GM03348 (cell line): ENCODE measurements around the gene NLK.

Experiments used
- DNase-seq: peaks from one replicate; pipeline ENCODE4 v3.0.0; 2012; ENCODE audit warnings: low spot score

Gene NLK

GRCh38 chr17:28040406-28040805 is 2.1 kb upstream of the NLK start:
- DNase-seq, result no peak

DNA sequence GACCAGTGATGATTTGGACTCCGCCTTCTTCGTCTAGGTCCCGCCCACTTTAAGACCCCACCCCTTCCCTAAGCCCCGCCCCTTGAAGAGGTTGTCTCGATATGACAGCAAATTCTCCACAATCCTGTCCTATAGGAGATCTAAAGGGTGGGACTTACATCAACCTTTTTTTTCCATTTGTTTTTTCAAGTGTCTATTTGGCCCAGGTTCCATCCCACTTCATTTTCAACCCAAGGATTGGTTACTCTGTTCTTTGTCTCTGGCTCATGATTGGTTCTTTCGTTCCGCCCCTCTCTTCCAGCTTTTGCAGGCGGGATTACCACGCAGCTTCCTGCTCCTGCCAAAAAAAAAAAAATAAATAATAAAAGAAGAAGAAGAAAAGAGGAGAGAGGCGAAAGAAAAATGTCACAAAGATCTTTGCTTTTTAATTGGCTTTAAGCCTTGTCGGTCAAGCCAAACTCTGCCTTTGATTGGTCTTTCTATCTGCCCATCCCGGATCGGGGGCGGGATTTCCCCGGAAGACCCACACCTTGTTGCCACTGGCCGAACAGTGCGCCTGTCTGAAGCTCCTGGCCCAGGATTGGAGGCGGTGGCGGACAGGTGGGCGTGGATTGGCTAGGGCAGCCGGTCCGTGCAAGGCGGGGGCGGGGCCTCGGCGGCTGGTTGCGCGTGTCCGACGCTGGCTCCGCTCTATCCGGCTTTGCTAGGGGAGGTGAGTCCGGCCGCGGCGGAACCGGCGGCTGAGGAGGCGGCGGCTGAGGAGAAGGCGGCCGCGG is 1.2 kb upstream of the NLK start:
- peak; percentile 98 for DNase-seq

DNA sequence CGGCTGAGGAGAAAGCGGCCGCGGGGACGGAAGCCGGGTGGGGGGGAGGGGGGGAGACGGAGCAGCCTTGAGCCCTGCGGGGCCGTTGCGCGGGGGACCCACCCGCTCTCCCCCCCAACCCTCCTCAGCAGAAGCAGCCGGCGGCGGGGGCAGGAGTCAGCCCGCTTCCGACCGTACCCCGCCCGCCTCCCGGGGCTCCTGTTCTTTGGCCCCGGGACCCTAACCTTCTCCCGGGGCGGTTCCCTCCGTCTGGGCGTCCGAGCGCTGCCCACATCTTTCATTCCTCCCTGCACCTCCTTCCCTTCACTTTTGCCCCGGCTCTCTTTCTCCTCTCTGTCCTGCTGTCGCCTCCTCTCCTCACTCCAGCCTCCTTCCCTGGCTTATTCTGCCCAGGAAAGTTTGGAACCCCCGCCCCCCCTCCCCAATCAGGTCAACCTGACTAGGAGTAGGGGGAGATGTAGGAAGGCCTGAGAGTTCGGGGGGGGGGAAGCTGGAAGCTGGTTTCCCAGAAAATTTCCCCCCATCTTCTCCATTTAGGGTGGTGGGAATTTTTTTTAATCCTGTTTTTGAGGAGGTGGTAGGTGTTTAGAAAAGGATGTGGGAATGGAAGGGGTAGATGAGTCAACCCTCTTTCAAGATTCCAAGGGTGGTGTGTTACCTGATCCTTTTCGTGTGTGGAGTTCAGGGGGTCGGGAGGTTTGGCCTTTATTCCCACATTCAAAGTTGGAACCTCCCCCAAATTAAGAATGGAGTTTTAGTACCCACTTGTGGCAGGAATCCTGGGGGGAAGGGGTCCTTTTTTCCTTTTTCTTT is 427 bp upstream of the NLK start:
- no peak for DNase-seq

DNA sequence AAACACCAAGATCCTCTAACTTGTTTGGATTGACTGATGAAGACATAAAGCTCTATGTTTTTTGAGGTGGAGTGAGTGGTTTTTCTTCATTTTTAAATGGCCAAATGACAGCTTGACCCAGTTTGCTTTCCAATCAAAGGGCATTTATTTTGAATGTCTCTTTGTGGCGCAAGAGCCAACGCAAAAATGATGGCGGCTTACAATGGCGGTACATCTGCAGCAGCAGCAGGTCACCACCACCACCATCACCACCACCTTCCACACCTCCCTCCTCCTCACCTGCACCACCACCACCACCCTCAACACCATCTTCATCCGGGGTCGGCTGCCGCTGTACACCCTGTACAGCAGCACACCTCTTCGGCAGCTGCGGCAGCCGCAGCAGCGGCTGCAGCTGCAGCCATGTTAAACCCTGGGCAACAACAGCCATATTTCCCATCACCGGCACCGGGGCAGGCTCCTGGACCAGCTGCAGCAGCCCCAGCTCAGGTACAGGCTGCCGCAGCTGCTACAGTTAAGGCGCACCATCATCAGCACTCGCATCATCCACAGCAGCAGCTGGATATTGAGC is 329 bp downstream of the NLK start:
- no peak for DNase-seq

DNA sequence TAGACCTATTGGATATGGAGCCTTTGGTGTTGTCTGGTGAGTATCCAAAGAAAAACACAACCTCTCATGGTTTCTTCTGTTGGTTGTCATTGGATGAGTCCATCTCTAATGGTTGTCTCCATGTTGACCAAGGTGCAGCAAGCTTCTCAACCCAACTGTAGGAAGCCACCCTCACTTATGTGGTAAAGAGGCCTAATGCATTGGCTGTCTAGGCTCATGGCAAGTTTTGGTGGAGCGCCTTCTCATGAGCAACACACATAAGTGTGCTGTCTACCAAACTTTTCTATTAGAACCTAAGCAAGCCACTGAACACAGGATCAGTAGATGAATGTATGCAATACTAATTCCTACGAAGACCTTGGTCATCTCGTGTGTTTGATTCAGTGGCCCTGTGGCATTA is 819 bp downstream of the NLK start:
- DNase-seq, result no peak

DNA sequence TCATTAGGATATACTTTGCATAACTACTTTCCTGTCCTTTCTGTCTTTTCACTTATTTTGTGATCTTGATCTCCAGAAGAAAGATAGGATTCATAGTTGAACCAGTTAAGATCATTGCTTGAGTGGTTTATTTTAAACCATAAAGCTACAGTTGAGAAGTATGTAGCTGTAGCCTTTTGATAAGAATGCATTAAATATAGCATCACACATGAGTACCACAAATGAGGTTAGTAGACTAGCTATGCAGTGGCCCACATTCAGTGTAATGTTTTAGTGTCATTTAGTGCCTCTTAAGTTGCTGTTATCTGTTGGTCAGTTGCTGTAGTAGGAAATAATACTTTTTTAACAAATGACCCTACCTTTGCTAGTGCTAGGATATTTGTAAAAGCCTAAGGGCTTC is 1.3 kb downstream of the NLK start:
- DNase-seq, result no peak

DNA sequence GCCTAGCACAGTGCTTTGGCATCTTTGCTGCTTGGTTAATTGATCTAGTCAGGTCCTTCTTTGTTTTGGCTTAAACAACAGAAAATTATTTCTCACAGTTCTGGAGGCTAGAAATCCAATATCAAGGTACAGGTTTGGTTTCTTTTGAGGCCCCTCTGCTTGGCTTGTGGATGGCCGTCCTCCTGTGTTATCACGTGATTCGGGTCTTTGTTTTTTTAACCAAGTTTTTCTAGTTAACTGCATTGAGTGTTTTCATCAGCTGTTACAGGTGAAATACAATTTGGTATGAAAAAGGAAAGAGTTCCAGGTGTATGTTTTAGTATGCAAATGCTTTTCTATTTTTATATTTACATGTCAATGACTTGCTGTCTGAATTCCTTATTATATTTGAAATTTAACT is 2.8 kb downstream of the NLK start:
- no peak for DNase-seq

DNA sequence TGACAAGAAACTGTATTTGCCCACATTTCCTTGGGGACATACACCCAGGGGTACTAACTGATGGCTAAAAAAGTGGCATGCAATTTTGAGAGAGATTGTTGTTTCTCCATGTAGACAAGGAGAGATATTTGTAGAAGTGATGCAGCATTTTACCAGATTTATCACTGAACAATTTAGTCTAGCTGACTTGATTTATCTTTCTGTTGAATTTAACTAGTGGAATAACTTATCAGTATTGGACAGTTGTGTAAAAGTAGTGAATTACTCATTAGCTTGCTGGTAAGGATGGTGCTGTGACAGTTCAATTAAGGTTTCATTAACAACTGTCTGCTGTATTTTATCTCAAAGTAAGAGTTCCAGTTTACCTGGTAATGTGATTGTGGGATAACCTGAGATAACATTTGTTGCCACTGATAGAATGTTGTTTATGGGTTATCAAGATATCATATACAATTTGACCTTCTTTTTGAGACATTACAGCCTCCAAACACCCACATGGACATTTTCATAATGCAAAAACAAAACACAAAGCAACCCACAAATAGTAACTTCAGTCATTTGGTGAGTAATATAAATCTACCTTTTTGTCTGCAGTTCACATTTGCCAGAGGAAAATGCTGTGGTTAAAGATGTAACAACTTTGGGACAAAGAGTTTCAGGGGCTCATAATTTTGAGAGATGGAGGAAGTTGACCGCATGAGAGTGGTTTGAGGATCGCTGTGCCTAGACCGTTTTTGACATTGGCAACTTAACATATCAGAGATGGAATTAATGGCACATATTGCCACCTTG is 3.8 kb downstream of the NLK start:
- no peak for DNase-seq

GRCh38 chr17:28047806-28048205 is 5.3 kb downstream of the NLK start:
- DNase-seq, result no peak

DNA sequence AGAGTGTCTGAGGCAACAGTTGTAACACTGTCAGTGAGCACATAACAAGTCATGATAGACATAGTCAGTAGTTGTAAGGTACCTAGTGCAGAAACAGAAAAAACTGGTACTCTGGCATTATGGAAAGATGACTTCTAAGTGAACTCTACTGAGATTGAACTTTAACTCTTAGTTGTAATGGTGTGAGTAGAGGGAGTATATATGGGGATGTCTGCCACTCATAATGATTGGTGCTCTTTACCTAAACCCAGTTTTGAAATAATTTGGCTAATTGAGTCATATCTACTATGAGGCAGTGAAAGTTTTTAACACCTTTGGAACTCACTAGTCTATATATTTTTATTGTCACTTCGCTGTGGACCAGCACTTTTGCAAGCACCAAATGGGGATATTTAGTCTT is 6.6 kb downstream of the NLK start:
- DNase-seq, result no peak

DNA sequence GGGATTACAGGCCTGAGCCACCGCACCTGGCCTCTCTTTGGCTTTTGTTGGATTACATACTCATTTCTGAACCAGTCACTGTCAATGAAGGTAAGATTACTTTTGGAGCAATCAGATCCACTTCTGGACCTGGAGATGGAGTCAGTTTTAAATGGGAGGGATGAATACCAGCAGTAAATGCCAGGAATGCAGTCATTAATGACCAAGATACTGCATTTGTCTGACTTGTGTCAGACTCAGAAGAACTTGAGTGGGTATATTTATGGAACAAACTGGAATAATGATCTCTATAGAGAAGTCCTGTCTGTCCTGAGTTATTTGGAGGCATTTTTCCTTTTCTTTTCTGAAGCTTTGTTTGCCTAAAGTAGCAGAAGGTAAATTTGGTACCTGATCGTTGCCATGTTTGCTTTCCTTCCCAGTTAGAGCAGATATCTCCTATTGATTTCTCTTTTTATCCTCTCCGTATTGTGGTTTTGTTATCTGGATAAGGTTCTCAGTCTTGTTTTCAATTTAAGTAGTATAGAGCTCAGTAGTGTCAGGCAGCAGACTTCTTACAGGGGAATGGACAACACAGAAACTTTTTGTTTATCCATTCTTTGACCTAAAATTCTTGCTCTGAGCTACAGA is 10.7 kb downstream of the NLK start:
- DNase-seq, result peak; percentile 18

DNA sequence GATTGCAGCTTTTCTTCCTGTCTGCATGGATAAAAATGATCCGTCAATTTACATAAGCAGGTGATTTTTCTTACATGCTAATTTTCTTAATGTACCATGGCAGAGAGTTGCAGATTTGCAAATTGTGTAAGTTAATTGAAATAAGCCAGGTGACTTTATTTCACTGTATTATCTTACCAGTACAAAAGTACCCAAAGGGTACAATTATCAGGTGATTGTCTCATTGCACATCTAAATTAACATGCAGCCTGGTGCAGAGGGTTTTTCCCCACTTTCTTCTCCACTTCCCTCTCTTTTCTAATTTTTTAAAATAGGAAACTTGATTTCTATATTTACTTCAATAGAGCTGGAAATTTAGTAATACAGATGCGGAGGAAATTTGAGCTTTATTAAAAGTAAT is 11.2 kb downstream of the NLK start:
- DNase-seq, result no peak

GRCh38 chr17:28055546-28056275 is 13.2 kb downstream of the NLK start:
- DNase-seq, result no peak

- DNase-seq, result no peak
These were observed 13.8 kb downstream of the NLK start for GRCh38 chr17:28056276-28056620.

DNA sequence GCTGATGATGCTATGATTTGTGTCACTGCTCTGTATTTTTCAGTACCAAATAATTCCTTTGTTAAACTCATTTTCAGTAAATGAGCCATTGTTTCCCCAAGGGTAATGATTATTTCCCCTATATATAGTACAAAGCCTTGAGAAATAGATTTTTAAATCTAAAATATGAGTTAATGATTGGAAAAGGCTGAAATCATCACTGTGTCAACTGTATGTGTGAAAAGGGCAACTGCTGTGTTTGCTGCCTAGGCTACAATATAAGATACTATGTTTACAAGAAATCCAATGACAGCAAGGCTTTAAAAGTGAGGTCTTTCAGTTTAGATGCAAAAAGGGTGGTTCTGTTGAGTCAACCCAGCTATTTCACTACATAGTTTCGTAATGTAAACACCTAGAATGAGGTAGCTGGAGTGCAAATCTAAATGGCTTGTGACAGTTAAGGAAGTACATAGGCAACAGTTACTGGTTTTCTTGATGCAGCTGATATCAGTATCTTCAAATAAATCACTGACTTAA is 15.3 kb downstream of the NLK start:
- no peak for DNase-seq

DNA sequence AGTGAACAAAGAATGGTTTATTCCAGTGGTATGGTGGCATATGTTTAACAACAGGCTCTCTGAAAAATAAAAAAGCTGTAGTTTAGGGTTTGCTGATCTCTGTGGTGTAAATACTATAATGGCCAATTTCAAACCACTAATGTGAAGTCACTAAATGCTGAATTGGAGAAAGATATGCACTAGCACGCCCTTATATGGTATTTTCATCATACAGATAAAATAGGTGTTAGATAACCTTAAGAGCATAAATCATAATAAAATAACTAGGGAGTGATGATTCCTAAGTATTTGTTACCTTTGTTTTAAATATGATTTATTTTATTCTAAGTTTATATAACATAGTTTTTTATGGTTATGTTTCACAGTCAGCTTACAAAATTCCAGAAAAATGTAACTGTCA is 17.2 kb downstream of the NLK start:
- DNase-seq, result no peak

DNA sequence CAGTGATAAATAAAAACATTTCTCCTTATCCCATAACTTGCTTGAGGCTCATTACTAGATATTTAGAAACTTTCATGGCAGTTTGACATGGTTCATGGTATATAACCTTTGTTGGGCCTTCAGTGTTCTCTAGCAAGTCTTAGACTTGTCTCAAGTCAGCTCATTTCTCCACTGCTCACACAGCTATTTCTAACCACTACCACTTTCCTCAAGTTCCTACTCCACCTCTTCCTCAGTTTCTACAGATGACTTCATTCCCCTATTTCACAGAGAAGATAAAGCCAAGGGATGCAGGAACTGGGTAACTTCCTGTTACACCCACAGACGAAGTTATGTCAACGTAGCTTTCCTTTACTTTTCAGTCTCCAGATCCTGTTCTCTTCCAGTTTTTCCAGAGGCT is 23.2 kb downstream of the NLK start:
- DNase-seq, result no peak

DNA sequence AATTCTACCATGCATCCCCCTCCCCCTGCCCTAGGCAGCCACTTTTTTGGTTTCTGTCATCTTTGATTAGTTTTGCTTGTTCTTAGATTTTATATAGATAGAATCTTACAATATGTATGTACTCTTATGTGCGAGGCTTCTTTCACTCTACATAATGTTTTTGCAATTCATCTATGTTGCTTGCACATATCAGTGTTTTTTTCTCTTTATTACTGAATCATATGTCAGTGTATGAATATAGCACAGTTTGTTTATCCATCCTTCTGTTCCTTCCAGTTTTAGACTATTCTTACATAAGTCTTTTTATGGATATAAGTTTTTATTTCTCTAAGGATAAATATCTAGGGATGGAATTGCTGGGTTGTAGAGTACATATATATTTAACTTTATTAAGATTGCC is 26.6 kb downstream of the NLK start:
- no peak for DNase-seq

GRCh38 chr17:28071179-28071578 is 28.7 kb downstream of the NLK start:
- DNase-seq, result no peak

DNA sequence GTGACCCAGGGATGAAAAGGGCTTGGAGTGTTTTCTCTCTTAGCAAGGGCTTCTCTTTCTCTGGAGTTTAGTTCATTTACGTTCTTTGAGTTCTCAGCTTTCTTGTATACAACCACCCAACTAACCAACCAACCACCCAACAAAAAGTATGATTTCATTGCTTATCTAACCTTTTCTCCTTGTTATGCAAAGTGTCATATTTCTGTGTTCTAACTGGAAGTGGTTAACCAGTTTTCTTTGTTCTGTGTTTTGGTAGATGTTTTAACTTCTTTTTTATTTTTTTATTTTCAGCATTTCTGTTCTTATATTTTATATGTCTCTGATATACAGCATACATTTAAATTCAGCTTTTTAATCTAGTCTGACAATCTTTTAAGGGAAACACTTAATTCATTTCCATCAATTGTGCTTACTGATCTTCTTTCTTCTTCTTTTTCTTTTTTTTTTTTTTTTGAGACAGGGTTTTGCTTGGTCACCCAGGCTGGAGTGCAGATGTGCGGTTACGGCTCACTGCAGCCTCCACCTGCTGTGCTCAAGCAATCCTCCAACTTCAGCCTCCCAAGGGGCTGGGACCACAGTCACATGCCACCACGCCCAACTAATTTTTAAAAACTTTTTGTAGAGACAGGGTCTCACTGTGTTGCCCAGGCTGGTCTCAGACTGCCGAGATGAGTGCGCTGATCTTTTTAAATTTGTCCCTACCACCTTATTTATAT is 29.6 kb downstream of the NLK start:
- no peak for DNase-seq
